ENCODE measurements around the gene TMEM250. TPM values are rescaled to one million over a fixed set of nuclear protein-coding genes. Genes with fewer than 3 reads are reported as not detected.

Gene TMEM250
- total and polyA plus RNA-seq, 3 donors from 2014 or later: 29.4 to 73.0 (median 57.8) TPM

DNA sequence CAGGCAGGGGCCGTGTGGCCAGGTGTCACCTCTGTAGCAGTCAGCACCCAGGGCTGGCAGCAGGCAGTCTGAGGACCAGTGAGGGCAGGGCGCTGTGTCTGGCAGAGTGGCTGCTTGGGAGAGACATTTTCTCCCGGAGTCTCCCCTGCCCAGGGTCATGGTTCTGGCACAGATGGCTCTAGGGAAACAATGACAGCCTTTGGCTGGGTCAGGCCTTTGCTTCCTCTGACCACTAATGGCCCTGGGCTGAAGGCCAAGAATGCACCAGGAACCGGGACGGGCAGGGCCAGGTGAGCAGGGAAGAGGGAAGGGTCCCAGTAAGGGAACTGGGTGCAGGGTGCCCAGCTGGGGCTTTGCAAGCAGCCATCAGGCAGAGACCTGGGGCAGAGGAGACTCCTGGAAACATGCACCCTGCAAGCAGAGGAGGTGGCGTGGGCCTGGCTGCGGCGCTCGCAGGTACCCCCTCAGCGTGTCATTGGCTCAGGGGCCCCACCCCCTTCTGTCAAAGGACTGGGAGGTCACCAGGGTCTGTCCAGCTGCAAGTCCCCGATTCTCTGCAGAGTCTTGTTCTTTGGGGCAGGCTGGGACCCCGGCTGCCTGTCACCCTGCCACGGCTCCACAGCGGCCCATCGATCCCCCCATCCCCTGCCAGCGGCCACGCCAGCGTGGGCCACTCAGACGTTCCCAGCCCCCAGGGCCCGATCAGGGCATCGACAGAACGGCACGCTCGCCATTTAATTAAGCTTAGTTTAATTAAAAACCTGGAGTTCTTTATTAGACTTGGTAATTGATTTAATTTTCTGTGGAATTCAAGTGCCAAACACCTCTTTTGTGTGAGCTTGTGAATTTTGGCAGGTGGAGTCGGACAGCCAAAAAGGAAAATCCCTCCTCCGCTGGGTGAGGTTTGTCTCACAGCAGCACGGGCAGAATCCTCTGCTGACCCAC, 18.9 kb upstream of the TMEM250 start:
- 72 to 76% methylated on average over 15 to 27 of the region's 27 CpGs for WGBS, 2 donors
- Histone ChIP-seq H3K9me3 (no peaks in the 10 kb centered on the region), H3K27me3 (no peaks in the 10 kb centered on the region)

DNA sequence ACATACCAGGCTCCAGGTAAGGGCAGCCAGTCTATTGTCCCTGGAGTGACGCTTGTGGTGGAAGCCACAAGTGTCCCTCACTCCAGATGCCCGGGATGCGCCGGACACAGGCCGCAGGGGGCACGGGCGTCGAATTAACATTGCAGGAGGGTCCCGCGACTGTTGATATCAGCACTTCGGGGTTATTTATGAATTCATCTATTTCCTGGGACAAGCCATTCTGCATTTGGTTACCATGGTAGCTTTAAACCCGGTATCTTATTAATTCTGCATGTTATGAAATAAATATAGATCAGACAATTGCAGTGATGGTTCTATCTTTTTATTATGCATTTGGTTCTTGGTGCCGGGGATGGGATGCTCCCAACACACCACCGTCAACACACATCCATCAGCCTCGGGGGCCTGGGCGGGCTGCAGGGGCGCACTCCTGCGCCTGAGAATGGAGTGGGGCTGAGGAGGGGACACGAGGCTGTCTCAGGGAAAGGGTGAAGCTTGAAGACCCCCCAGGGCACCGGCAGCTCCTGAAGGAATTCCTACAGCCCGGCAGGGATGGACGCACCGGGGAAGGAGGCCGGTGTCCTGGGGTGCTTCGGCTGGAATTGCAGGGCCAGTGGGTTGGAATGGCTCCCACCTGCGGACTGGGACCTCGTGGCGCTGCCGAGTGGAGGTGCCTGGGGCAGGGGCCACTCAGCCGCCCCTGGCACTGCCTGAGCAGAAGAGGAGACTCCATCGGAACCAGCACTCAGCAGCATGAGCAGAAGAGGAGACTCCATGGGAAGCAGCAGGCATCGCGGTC, 17.7 kb upstream of the TMEM250 start:
- H3K27ac ChIP-seq: no peak overlapping the region
- no peaks in the 10 kb centered on the region for H3K36me3 ChIP-seq (ENCODE audit: low read depth, missing control alignments)
- no peaks in the 10 kb centered on the region for H3K27me3 ChIP-seq
- intact Hi-C loops (cut with DNase I; ENCODE audit: low total_unique reads): no loop called here
- no peak for DNase-seq
- H3K4me1 ChIP-seq: peaks cover 7% of the 10 kb centered on the region
- whole genome bisulfite sequencing, 2 donors: 82% methylated on average over 26 to 33 of the region's 33 CpGs
- H3K4me3 ChIP-seq: no peak overlapping the region
- TF ChIP-seq, protein P1, sequence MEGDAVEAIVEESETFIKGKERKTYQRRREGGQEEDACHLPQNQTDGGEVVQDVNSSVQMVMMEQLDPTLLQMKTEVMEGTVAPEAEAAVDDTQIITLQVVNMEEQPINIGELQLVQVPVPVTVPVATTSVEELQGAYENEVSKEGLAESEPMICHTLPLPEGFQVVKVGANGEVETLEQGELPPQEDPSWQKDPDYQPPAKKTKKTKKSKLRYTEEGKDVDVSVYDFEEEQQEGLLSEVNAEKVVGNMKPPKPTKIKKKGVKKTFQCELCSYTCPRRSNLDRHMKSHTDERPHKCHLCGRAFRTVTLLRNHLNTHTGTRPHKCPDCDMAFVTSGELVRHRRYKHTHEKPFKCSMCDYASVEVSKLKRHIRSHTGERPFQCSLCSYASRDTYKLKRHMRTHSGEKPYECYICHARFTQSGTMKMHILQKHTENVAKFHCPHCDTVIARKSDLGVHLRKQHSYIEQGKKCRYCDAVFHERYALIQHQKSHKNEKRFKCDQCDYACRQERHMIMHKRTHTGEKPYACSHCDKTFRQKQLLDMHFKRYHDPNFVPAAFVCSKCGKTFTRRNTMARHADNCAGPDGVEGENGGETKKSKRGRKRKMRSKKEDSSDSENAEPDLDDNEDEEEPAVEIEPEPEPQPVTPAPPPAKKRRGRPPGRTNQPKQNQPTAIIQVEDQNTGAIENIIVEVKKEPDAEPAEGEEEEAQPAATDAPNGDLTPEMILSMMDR (IDR thresholded peaks at IDR 0.05): no peak
- TF ChIP-seq POLR2A (IDR thresholded peaks at IDR 0.05): no peak
- no peaks in the 10 kb centered on the region for H3K9me3 ChIP-seq

More for the DNA sequence above, 18.9 kb upstream of the TMEM250 start:
- intact Hi-C loops (cut with DNase I; ENCODE audit: low total_unique reads): no loop called here
- Histone ChIP-seq H3K4me3 (no peak overlapping the region), H3K4me1 (peaks cover 7% of the 10 kb centered on the region), H3K27ac (no peak overlapping the region), H3K36me3 (ENCODE audit: low read depth, missing control alignments) (no peaks in the 10 kb centered on the region)
- DNase-seq: no peak
- TF ChIP-seq, protein P1 (IDR thresholded peaks at IDR 0.05): no peak
- no peak for TF ChIP-seq POLR2A (IDR thresholded peaks at IDR 0.05)

DNA sequence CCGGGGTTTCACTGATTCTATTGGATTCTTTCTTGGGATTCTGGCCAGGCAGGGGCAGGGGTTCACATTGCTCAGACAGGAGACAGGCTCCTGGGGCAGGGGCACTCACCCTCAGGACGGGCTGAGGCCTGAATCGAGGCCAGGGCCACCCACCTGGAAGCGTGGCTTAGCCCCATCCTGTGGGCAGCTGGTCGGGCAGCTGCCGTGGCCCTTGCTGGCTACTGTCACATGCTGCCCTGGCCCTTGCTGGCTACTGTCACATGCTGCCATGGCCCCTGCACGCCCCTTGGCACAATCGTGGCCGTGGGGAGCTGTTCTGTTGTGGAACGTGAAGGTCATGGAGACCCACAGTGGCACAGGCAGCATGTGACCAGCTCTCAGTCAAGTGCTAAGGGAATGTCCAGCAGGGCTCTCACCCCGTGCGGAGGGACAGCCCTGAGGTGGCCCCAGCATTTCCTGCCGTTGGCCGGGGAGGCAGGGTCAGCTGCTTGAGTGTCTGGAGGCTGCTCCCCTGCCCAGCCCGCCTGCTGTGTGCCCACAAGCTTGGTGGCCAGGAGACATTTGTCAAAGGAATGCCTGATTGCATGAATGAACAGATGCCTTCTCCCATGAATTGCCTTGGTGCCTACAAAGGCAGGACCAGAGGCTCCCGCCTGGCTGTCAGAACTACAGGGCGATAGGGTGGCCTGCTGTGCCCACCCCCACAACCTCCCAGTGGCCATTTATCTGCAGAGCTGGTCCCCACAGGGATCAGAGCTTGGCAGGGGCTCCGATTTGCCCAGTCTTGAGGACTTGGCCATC, 16.9 kb upstream of the TMEM250 start:
- no peaks in the 10 kb centered on the region for H3K36me3 ChIP-seq (ENCODE audit: low read depth, missing control alignments)
- TF ChIP-seq POLR2A (IDR thresholded peaks at IDR 0.05): no peak
- TF ChIP-seq, protein P1 (IDR thresholded peaks at IDR 0.05): no peak
- H3K9me3 ChIP-seq: no peaks in the 10 kb centered on the region
- no peak overlapping the region for H3K27ac ChIP-seq
- intact Hi-C loops (cut with DNase I; ENCODE audit: low total_unique reads): no loop called here
- DNase-seq: no peak
- H3K4me3 ChIP-seq: no peak overlapping the region
- H3K27me3 ChIP-seq: no peaks in the 10 kb centered on the region
- WGBS, 2 donors: 62 to 66% methylated on average over 7 to 18 of the region's 18 CpGs
- H3K4me1 ChIP-seq: peaks cover 7% of the 10 kb centered on the region

DNA sequence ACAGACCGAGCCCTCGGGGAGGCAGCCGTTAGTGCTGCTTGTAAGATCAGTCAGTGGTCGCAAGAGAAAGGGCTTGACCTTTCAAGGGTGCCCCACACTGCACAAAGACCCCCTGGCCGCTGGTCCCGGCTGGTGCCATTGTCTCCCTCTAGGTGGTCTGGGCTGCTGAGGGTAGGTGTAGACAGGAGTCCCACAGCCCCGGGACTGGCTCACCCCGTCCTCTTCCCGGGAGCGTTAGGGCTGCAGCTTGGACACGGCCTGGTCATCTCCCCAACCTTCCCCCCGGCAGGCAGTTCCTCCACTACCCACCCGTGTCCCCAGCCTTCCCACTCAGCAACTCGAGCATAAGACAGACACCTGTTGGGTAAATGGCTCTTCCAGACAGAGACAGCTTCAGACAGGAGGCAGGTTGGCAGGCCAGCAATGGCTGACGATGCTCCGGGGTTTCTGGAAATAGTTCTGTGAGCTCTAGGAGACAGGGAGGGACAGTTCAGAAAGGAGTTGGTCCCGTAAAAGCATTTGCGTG, 15.3 kb upstream of the TMEM250 start:
- WGBS, 2 donors: 17 to 27% methylated on average over 11 to 17 of the region's 18 CpGs
- peaks cover 7% of the 10 kb centered on the region for H3K4me1 ChIP-seq
- no peaks in the 10 kb centered on the region for H3K27me3 ChIP-seq
- H3K36me3 ChIP-seq (ENCODE audit: low read depth, missing control alignments): no peaks in the 10 kb centered on the region
- intact Hi-C loops (cut with DNase I; ENCODE audit: low total_unique reads): no loop called here
- peak overlapping the region in 1 of 2 donors; percentile 51 for H3K4me3 ChIP-seq
- H3K9me3 ChIP-seq: no peaks in the 10 kb centered on the region
- no peak for TF ChIP-seq POLR2A (IDR thresholded peaks at IDR 0.05)
- TF ChIP-seq, protein P1 (IDR thresholded peaks at IDR 0.05): no peak
- no peak overlapping the region for H3K27ac ChIP-seq
- DNase-seq: no peak

Measured in testis (tissue), 3 donors.